Panc1 (cell line): ENCODE results near the gene CRYGN.

Source experiments
- CTCF ChIP-seq: fragments of 450-650 bp; IDR thresholded peaks from 2 replicates; pipeline ENCODE4 v1.5.1; 2017; ENCODE audit warnings: mild to moderate bottlenecking
- POLR2AphosphoS5 ChIP-seq: IDR thresholded peaks from 2 replicates; pipeline ENCODE4 v1.6.1; 2012; ENCODE audit warnings: mild to moderate bottlenecking, low read depth, low read length, moderate library complexity
- REST ChIP-seq, 2 experiments: IDR thresholded peaks; 2 replicates each; pipeline ENCODE4 v1.6.1; 2011 to 2012; ENCODE audit warnings: low read depth in 2 of 2, control low read depth in 1 of 2, low read length in 1 of 2, mild to moderate bottlenecking in 1 of 2, moderate library complexity in 1 of 2; ENCODE audit not compliant: insufficient read depth in 1 of 2

GRCh38 chr7:151482883-151483710 is 43.2 kb upstream of the CRYGN start:
- TF ChIP-seq CTCF: no peak
- no peak for TF ChIP-seq POLR2AphosphoS5
- TF ChIP-seq REST (IDR thresholded peaks at IDR 0.05; ENCODE audit: insufficient read depth in 1 of 2, low read depth in 2 of 2, low read length in 1 of 2): no peak
